DMS153 (cell line): ENCODE measurements around the gene CYP4F3.
"Not testable (repeated sequence)": the region's sequence is repeated elsewhere in the genome, so short reads cannot be mapped to it uniquely, and the experiment has no call there.

Experiments used
- DNase-seq: peaks from one replicate; lab custom pipeline; 2025; lab: John Stamatoyannopoulos, UW

CYP4F3 gene

DNA sequence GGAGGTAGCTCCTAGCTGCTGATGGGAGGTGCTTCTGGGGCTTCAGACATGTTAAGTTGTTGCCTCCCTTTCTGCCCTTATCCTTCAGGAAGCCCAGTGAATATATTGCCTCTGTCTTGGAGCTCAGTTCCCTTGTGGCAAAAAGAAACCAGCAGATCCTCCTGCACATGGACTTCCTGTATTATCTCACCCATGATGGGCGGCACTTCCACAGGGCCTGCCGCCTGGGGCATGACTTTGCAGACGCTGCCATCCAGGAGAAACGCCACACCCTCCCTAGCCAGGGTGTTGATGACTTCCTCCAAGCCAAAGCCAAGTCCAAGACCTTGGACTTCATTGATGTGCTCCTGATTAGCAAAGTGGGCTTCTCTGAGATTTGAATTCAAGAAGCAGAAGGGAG, 26.2 kb downstream of the CYP4F3 start:
- no peak for DNase-seq

DNA sequence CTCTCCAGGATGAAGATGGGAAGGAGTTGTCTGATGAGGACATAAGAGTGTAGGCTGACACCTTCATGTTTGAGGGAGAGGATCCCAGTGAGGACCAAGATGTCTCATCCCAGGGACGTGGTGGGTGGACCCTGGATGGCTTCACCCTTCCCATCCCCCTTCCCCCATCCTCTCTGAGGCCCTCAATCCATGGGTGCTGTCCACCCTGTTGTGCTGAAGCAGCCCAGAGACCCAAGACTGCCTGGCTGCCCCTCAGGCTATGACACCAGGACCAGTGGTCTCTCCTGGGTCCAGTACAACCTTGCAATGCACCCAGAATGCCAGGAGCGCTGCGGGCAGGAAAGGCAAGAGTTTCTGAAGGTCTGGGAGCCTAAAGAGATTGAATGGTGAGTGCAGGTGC, 28.7 kb downstream of the CYP4F3 start:
- no peak for DNase-seq

DNA sequence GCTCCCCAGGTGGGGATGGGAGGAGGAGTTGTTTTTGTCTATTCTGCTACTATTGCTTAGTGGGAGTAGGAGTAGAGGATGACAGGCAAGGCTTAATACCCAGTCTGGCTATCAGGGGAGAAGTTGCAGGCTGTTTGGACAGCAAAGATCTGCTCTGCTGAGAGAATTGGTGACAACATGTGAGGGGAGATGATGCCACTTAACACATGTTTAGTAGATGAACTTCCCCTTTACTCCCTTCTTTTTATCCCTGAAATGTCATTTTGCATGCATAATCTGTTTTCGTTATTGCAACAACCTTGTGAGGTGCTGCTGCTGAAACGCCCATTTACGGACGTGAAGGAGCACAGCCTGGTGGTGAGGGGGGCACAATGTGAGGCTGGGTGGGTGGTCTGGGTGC, 29.2 kb downstream of the CYP4F3 start:
- DNase-seq, result no peak

DNA sequence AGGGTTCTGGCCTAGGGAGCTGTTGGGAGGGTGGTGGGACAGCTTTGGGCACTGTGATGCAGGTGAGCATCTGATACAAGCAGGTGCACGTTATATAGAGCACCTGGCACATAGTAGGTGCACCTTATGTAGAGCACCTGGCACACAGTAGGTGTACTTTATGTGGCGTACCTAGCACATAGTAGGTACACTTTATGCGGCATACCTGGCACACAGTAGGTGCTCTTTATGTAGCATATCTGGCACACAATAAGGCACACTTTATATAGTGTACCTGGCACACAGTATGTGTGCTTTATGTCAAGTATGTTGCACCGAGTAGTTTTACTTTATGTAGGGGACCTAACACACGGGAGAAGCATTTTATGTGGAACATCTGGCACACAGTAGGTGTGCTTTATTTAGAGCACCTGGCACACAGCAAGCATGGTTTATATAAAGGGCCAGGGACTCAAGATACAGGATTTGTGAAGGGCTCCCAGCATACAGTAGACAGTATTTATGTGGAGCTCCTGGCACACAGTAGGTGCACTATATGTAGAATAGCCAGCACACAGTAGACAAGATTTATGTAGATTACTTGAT, 30.6 kb downstream of the CYP4F3 start:
- DNase-seq, result no peak

DNA sequence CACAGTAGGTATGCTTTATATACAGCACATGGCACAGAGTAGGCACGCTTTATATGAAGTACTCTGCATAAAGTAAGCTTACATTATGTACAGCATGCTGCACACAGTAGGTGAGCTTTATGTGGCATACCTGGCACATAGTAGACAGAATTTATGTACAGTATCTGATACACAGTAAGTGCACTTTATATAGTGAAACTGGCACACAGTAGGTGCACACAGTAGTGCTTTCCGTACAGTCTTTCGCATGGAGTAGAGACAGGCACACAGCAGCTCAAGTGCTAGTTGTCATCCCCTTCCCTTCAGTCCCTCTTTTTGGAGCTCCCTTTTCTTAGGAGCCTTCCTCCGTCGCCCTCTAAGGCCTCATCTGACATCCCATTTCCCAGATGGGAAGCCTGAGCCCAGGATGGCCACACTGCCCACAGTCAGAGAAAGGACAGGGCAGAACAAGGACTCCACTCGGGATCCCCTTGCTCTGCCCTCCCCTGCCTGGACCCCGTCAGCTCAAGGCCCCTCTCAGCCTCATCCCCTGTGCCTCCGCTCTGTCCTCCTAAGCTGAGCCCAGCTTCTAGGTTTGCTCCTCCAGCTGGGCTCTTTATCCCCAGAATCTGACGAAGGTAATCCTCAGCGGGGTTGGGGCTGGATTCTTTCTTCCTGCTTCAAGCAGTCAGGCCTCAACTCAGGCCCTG, 31.3 kb downstream of the CYP4F3 start:
- DNase-seq, result no peak

DNA sequence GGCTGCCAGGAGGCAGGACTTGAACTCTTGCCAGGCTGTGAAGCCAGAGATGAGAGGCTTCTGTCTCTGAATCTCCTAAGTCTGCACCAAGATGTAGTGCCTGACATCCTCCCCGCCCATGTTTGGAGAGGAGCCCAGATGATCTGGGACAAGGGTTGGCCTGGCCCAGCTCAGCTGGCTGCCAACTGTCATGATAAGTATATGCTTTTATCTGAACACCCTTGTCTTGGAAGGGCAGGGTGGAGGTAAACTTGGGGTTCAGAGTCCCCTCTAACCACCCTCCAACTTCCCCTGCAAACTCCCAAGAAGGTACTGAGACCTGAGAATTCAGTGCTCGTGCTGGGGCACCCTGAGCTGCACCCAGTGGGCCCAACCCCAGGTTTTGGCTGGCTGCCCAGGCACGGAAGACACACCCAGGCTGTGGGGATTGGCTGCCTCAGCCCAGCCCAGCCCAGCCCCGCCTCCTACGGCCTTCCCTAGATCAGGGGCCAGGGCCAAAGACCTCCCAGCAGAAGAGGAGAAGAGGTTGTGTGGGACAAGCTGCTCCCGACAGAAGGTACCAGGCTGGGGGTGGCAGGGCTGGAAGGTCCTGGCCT, 32.0 kb downstream of the CYP4F3 start, which contains the start of gene CYP4F12:
TSS of gene CYP4F12 (plus strand) at position 508 of the 596 bp plus-strand sequence. CDS start 443 bp downstream, outside the sequence.
- peak; percentile 61 for DNase-seq

DNA sequence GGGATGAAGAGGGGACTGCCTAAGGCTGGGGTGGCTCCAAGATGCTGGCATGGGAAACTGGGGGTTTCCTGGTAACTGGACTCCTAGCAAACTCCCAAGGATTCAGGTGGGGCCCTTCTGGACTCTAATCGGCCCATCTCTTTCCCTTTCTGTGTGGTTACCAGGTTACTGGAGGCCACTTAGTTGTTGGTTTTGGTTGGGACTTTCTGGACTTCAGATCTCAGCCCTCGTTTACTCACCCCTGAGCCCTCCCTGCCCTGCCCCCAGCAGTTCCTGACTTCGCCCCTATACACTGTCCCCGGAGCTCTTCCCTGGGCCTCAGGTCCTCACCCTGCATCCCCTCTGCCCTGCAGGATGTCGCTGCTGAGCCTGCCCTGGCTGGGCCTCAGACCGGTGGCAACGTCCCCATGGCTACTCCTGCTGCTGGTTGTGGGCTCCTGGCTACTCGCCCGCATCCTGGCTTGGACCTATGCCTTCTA, 32.5 kb downstream of the CYP4F3 start:
- DNase-seq, result no peak

DNA sequence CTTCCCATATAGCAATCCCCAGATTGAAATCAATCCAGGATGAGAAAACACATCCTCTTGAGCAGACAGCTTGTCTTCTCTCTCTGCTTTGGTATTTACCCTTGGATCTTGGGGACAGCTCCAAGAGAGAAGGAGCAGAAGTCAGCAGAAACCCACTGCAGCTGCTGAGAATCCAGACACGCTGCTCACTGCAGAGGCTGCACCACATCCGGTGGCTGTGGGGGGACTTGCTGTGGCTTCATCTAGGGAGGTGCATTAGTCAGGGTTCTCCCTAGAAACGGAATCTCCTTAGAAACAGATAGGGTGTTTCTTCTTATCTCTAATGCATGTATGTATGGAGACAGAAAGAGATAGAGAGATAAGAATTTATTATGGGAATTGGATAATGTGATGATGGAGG, 34.9 kb downstream of the CYP4F3 start:
- DNase-seq, result no peak

DNA sequence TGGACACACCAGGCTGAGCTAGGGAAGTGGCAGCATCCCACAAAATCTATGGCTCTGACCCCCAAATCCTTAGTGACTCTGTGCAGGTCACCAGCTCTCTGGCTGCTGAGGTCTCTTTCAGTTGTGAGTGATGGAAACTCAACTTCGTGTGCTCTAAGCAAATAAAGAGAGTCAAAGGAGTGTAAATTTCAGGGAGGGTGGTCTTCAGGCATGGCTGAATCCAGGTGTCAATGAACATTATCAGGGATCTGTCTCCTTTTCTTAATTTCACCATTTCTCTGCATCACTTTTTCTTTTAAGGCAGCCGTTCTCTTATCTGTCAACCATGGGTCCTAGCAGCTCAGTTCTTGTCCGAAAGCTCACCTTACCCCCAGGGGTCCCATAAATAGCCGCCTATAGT, 38.4 kb downstream of the CYP4F3 start:
- DNase-seq, result no peak

DNA sequence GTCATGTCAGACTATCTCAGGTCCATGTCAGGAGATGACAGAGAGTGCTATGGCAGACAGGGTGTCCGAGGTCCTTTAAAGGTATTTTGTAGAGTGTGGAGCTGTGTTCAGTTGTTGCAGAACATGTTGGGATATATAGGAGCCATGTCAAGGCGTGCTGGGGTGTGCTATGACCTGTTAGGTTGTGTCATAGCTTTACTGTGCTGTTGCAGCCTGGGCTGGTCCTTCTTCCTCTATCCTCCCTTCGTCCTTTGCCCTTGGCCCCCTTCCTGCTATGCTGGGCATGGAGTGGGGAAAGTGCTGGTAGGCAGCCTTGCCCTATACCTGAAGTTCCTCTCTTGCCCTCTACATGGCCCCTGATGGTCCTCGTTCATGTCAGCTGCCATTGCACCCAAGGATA, 39.2 kb downstream of the CYP4F3 start:
- not testable (repeated sequence) for DNase-seq

DNA sequence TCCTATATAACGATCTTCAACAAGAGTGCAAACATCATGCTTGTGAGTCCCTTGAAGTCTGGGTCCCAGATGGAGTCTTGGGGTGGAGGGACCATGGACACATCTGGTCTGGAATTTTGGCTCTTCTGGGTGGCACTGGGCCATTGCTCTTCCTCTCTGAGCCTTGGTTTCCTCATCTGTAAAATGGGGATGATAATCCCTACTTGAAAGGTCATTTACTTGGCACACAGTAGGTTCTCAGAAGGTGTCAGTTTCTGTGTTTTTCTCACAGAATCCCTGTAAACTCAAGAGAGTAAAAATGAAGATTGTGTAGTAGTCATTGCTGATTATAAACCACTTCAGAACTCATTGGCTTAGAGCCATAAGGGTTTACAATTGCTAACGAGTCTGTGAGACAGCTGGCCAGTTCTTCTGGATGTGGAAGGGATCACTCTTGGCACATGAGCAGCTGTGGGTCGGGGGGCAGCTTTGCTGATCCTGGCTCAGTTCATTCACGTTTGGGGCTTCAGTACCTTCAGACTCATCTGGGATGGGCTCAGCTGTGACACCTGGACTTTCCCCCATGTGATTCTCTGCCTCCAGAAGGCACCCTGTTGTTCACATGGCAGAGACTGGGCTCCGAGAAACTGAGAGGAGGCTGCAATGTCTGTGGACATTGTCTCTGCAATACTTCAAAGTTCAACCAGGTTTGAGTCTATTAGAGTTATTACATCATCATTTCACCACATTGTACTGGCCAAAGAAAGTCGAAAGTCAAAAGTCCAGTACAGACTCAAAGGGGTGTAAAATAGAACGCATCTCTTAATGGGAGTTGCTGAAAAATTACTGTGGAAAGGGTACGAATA, 40.0 kb downstream of the CYP4F3 start:
- DNase-seq, result no peak

DNA sequence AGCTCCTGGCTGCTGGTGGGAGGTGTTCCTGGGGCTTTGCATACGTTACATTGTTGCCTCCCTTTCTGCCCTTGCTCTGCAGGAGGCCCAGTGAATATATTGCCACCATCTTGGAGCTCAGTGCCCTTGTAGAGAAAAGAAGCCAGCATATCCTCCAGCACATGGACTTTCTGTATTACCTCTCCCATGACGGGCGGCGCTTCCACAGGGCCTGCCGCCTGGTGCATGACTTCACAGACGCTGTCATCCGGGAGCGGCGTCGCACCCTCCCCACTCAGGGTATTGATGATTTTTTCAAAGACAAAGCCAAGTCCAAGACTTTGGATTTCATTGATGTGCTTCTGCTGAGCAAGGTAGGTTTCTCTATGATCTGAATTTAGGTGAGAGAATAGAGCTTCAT, 42.7 kb downstream of the CYP4F3 start:
- no peak for DNase-seq

DNA sequence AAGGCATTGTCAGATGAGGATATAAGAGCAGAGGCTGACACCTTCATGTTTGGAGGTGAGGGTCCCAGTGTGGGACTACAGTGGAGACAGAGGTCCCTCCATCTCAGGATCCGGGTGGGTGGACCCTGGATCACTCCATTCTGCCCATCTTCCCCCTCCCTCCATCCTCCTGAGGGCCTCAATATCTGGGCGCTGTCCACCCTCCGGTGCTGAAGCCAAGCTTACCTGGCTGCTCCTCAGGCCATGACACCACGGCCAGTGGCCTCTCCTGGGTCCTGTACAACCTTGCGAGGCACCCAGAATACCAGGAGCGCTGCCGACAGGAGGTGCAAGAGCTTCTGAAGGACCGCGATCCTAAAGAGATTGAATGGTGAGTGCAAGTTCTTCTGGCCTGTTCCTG, 44.1 kb downstream of the CYP4F3 start:
- no peak for DNase-seq

DNA sequence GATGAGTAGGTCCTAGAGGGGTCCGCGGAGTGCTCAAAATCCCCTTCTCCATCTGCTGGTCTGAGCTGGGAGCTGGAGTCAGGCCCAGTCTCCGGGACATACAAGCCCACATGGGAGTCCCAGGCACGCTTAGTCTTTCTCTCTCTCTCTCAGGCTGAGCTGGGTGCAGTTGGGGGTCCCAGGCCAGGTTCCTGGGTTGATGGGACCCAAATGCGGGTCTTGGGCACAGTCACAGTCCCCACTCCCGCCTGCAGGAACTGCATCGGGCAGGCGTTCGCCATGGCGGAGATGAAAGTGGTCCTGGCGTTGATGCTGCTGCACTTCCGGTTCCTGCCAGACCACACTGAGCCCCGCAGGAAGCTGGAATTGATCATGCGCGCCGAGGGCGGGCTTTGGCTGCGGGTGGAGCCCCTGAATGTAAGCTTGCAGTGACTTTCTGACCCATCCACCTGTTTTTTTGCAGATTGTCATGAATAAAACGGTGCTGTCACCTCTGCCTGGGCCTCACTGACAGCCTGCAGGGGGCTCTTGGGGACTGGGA, 56.0 kb downstream of the CYP4F3 start:
- DNase-seq, result no peak

DNA sequence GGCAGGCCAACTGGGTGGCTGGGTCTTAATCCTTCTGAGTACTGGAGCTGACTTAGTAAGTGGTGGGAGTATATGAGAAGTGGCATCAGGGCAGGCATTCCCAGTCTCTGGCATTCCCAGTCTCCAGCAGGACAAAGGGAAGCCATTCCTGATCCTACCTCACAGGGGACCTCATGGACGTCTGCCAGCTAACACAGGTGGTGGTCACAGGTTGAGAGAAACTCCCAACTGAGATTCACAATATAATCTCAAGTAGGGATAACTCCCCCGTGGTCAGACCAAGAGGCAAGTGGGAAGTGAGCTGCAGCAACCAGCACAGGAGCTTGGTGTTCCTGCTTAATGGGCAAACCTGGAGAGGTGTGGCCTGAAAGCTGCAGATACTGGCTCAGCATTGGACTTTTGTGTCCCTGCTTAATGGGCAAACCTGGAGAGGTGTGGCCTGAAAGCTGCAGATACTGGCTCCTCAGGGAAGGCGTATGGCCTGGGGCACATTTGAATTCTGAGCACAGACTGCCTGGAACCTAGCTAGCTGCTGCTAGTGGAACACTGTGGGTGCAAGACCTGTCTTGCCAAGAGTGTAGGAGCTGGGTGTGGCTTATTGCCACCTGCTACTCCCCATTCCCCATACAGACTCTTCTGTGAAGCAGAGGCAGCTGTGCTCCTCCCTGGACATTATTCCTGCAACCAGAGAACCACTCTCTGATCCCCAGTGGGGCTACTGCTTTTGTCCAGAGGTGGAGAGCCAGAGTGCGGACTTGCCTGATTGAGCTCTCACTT, 61.2 kb downstream of the CYP4F3 start:
- peak; percentile 67 for DNase-seq

DNA sequence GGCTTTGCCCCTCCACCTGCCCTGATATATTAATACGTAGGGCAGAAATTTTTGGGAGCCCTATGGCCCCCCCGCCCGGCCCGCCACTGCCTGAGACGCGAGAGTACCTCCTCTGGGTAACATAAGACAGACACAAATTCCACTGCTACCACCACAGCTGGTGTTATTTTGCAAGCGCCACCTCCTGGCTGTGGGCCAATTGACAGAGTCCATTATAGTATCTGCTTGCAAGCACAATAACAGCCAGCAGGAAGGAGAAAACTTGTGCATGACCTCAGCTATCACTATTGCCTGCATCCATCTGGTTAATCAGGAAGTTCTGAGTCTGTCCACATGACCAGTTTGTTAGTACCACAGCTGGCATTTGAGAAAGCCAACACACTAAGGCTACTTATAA, 61.8 kb downstream of the CYP4F3 start:
- DNase-seq, result peak; percentile 85
